Suppressor macrophage treated with lipopolysaccharide for 4 hours (primary cell): ENCODE results near the gene LENEP.

Source experiments
- DNase-seq: peaks from one replicate; pipeline ENCODE4 v3.0.0-alpha.2; 2020

LENEP gene

GRCh38 chr1:154993572-154994268 is at the start of gene LENEP:
Gene LENEP, plus strand, starts transcription at chr1:154993586. Its CDS starts 22 bp downstream, at chr1:154993608.
- DNase-seq = no peak

GRCh38 chr1:154943649-154944400 is 49.6 kb upstream of the LENEP start:
- peak; percentile 49 for DNase-seq

- no peak for DNase-seq
Observed at GRCh38 chr1:154944401-154945159, 48.8 kb upstream of the LENEP start.

GRCh38 chr1:154945160-154945961 is 48.0 kb upstream of the LENEP start:
- no peak for DNase-seq

- no peak for DNase-seq
Observed at GRCh38 chr1:154945962-154946850, 47.2 kb upstream of the LENEP start.

GRCh38 chr1:154948079-154948478 is 45.3 kb upstream of the LENEP start:
- DNase-seq = no peak

GRCh38 chr1:154951901-154952657 is 41.3 kb upstream of the LENEP start:
- no peak for DNase-seq

GRCh38 chr1:154952664-154953063 is 40.7 kb upstream of the LENEP start:
- DNase-seq = no peak

- no peak for DNase-seq
Observed at GRCh38 chr1:154953611-154954038, 39.8 kb upstream of the LENEP start.

GRCh38 chr1:154954541-154954940 is 38.8 kb upstream of the LENEP start:
- no peak for DNase-seq

- no peak for DNase-seq
Observed at GRCh38 chr1:154955039-154955717, 38.2 kb upstream of the LENEP start.

GRCh38 chr1:154955718-154956543 is 37.5 kb upstream of the LENEP start, which contains the start of gene PBXIP1:
Gene PBXIP1, minus strand, starts transcription at chr1:154956099. Its CDS starts 2,378 bp downstream, at chr1:154953721.
- peak; percentile 89 for DNase-seq

- no peak for DNase-seq
Observed at GRCh38 chr1:154956544-154956941, 36.8 kb upstream of the LENEP start.

- DNase-seq = no peak
Observed at GRCh38 chr1:154957091-154957657, 36.2 kb upstream of the LENEP start.

GRCh38 chr1:154958036-154958435 is 35.4 kb upstream of the LENEP start:
- no peak for DNase-seq

- DNase-seq = no peak
Observed at GRCh38 chr1:154958681-154959425, 34.5 kb upstream of the LENEP start.

- no peak for DNase-seq
Observed at GRCh38 chr1:154959426-154959780, 34.0 kb upstream of the LENEP start.
